Measurements from ENCODE around the gene AP3M1.

AP3M1 gene

GRCh38 chr10:74167443-74167842 lies 16.8 kb upstream of the AP3M1 start:
- H3K9me3 ChIP-seq (ENCODE audit: insufficient read depth, low read depth, low read length), result no peaks in the 10 kb centered on the region
- no peak for TF ChIP-seq EZH2phosphoT487 (IDR thresholded peaks at IDR 0.05; ENCODE audit: borderline replicate concordance)
- no peak for TF ChIP-seq CTCF (conservative IDR thresholded peaks at IDR 0.05; ENCODE audit: low read length)
- no peaks in the 10 kb centered on the region for H3F3A ChIP-seq (ENCODE audit: low read depth)
- H3K79me2 ChIP-seq (ENCODE audit: insufficient read depth, low read length), result no peaks in the 10 kb centered on the region
- H3K4me2 ChIP-seq (ENCODE audit: low read depth, low read length, poor library complexity, severe bottlenecking), result no peak overlapping the region
- no peaks in the 10 kb centered on the region for H3K9me2 ChIP-seq (replicated peaks; ENCODE audit: low read depth, low read length)
- H4K20me1 ChIP-seq (ENCODE audit: insufficient read depth, low read length, poor library complexity, severe bottlenecking), result no peaks in the 10 kb centered on the region
- H3K27me3 ChIP-seq (ENCODE audit: insufficient read depth, low read length, poor library complexity, severe bottlenecking), result no peaks in the 10 kb centered on the region
- H3K36me3 ChIP-seq (ENCODE audit: insufficient read depth, low read length), result no peaks in the 10 kb centered on the region
- H2AFZ ChIP-seq (ENCODE audit: low read length), result no peak overlapping the region
- H3K4me1 ChIP-seq (ENCODE audit: insufficient read depth, low read length, poor library complexity, severe bottlenecking), result peaks cover 9% of the 10 kb centered on the region
- H3K9ac ChIP-seq (ENCODE audit: low read depth, low read length, poor library complexity, severe bottlenecking), result no peak overlapping the region
- H3K4me3 ChIP-seq (ENCODE audit: low read length, poor library complexity, severe bottlenecking), result no peak overlapping the region

GRCh38 chr10:74165530-74165901 lies 14.9 kb upstream of the AP3M1 start:
- no peaks in the 10 kb centered on the region for H3F3A ChIP-seq (ENCODE audit: low read depth)
- no peaks in the 10 kb centered on the region for H3K27me3 ChIP-seq (ENCODE audit: insufficient read depth, low read length, poor library complexity, severe bottlenecking)
- no peak for TF ChIP-seq CTCF (conservative IDR thresholded peaks at IDR 0.05; ENCODE audit: low read length)
- TF ChIP-seq EZH2phosphoT487 (IDR thresholded peaks at IDR 0.05; ENCODE audit: borderline replicate concordance), result no peak
- peaks cover 9% of the 10 kb centered on the region for H3K4me1 ChIP-seq (ENCODE audit: insufficient read depth, low read length, poor library complexity, severe bottlenecking)
- H3K4me3 ChIP-seq (ENCODE audit: low read length, poor library complexity, severe bottlenecking), result no peak overlapping the region
- no peak overlapping the region for H2AFZ ChIP-seq (ENCODE audit: low read length)
- H3K79me2 ChIP-seq (ENCODE audit: insufficient read depth, low read length), result no peaks in the 10 kb centered on the region
- H3K4me2 ChIP-seq (ENCODE audit: low read depth, low read length, poor library complexity, severe bottlenecking), result no peak overlapping the region
- H3K9me3 ChIP-seq (ENCODE audit: insufficient read depth, low read depth, low read length), result no peaks in the 10 kb centered on the region
- no peaks in the 10 kb centered on the region for H3K36me3 ChIP-seq (ENCODE audit: insufficient read depth, low read length)
- no peak overlapping the region for H3K9ac ChIP-seq (ENCODE audit: low read depth, low read length, poor library complexity, severe bottlenecking)
- H4K20me1 ChIP-seq (ENCODE audit: insufficient read depth, low read length, poor library complexity, severe bottlenecking), result no peaks in the 10 kb centered on the region
- no peaks in the 10 kb centered on the region for H3K9me2 ChIP-seq (replicated peaks; ENCODE audit: low read depth, low read length)

- H3K4me2 ChIP-seq (ENCODE audit: low read depth, low read length, poor library complexity, severe bottlenecking), result no peak overlapping the region
- H3K79me2 ChIP-seq (ENCODE audit: insufficient read depth, low read length), result no peaks in the 10 kb centered on the region
- H3K9ac ChIP-seq (ENCODE audit: low read depth, low read length, poor library complexity, severe bottlenecking), result no peak overlapping the region
Measured at GRCh38 chr10:74164716-74165529, 14.3 kb upstream of the AP3M1 start.

More at GRCh38 chr10:74164716-74165529, 14.3 kb upstream of the AP3M1 start:
- Histone ChIP-seq H3K4me1 (ENCODE audit: insufficient read depth, low read length, poor library complexity, severe bottlenecking) (peaks cover 9% of the 10 kb centered on the region), H4K20me1 (ENCODE audit: insufficient read depth, low read length, poor library complexity, severe bottlenecking) (no peaks in the 10 kb centered on the region), H3K4me3 (ENCODE audit: low read length, poor library complexity, severe bottlenecking) (no peak overlapping the region), H3F3A (ENCODE audit: low read depth) (no peaks in the 10 kb centered on the region), H3K27me3 (ENCODE audit: insufficient read depth, low read length, poor library complexity, severe bottlenecking) (no peaks in the 10 kb centered on the region), H2AFZ (ENCODE audit: low read length) (no peak overlapping the region), H3K9me2 (replicated peaks; ENCODE audit: low read depth, low read length) (no peaks in the 10 kb centered on the region), H3K36me3 (ENCODE audit: insufficient read depth, low read length) (no peaks in the 10 kb centered on the region), H3K9me3 (ENCODE audit: insufficient read depth, low read depth, low read length) (no peaks in the 10 kb centered on the region)
- TF ChIP-seq EZH2phosphoT487 (IDR thresholded peaks at IDR 0.05; ENCODE audit: borderline replicate concordance) (no peak), CTCF (conservative IDR thresholded peaks at IDR 0.05; ENCODE audit: low read length) (no peak)

All from Loucy (cell line).